Measurements from ENCODE around the gene KICS2. TPM values are rescaled to one million over a fixed set of nuclear protein-coding genes. Genes with fewer than 3 reads are reported as not detected.
A peak's percentile ranks its signal among the peaks of the same experiment; 100 is the strongest.

KICS2 gene
- total and polyA plus RNA-seq, 2 donors (not counting 3 experiments of a cell fraction or from before 2014, with no cell fraction given), result 1.6 to 3.2 TPM

- no peak for TF ChIP-seq POLR2A (IDR thresholded peaks at IDR 0.05; ENCODE audit: low read depth, low read length)
- no peak for TF ChIP-seq MAX (IDR thresholded peaks at IDR 0.05; ENCODE audit: insufficient read depth, insufficient read length)
- no peak for TF ChIP-seq POLR2AphosphoS5 (IDR thresholded peaks at IDR 0.05; ENCODE audit: insufficient read depth, low read depth, low read length)
- no peak for TF ChIP-seq MYC (IDR thresholded peaks at IDR 0.05; ENCODE audit: low read depth, low read length)
- peak; percentile 79 for TF ChIP-seq FOS (IDR thresholded peaks at IDR 0.05; ENCODE audit: borderline replicate concordance, insufficient read depth, low read length)
- no peak for TF ChIP-seq CTCF (IDR thresholded peaks at IDR 0.05; ENCODE audit: extremely low read depth in 1 of 2, insufficient read depth in 1 of 2, low read depth in 1 of 2, low read length in 2 of 2)
- TF ChIP-seq EZH2 (IDR thresholded peaks at IDR 0.05; ENCODE audit: borderline replicate concordance, low read depth, low read length, severe bottlenecking), result no peak
- peak; percentile 48 for TF ChIP-seq JUN (IDR thresholded peaks at IDR 0.05; ENCODE audit: borderline replicate concordance, insufficient read depth, insufficient read length, low read depth)
- no peak for TF ChIP-seq GATA2 (IDR thresholded peaks at IDR 0.05; ENCODE audit: insufficient read depth, insufficient read length, low read depth, low read length)
- no peaks in the 10 kb centered on the region for H3K36me3 ChIP-seq (ENCODE audit: control insufficient read depth in 2 of 2, extremely low read depth in 1 of 2, insufficient read depth in 2 of 2, low read length in 2 of 2)
- H4K20me1 ChIP-seq (replicated peaks; ENCODE audit: control insufficient read depth, extremely low read depth, insufficient read depth, low read length), result no peaks in the 10 kb centered on the region
- H3K27ac ChIP-seq (ENCODE audit: insufficient read depth, low read depth, low read length), result peak overlapping the region; percentile 42
- peak overlapping the region; percentile 9 for H2AFZ ChIP-seq (ENCODE audit: low read depth, low read length)
- H3K4me2 ChIP-seq (ENCODE audit: insufficient read depth, low read length), result peak overlapping the region; percentile 75
- H3K79me2 ChIP-seq (ENCODE audit: control insufficient read depth, insufficient read depth, low read length), result no peaks in the 10 kb centered on the region
- no peaks in the 10 kb centered on the region for H3K9me1 ChIP-seq (replicated peaks; ENCODE audit: control insufficient read depth, extremely low read depth, insufficient read depth, low read length)
- peak; percentile 87 for FAIRE-seq
- dilution Hi-C loops (cut with MboI; ENCODE audit: extremely low pct_ligation_motif_present, low sequenced_read_pairs), result no loop called here
- CTCF ChIA-PET, result interaction anchor here (0.7 to 1.0 kb wide), 4 partner anchors 14 to 348 kb away, joined by 3 to 6 read pairs (median 3); partner anchors contain the start of gene SRGAP1
- H3K9ac ChIP-seq (replicated peaks; ENCODE audit: extremely low read depth, insufficient read depth, low read length), result no peak overlapping the region
- no peak overlapping the region for H3K4me3 ChIP-seq (replicated peaks in 1 of 3; ENCODE audit: insufficient read depth in 1 of 3, low read depth in 1 of 3, low read length in 3 of 3)
- intact Hi-C loops (cut with micrococcal nuclease), result no loop called here
- POLR2A ChIA-PET, result no interaction called here
- DNase-seq (ENCODE audit: low read depth, low spot score), result peak; percentile 60
- no peaks in the 10 kb centered on the region for H3K9me3 ChIP-seq (replicated peaks; ENCODE audit: control insufficient read depth, insufficient read depth, low read length)
- H3K4me1 ChIP-seq (ENCODE audit: control insufficient read depth, extremely low read depth, insufficient read depth, low read length), result peaks cover 26% of the 10 kb centered on the region
- BruUV-seq (replicated peaks), result no TSS peak
- no peaks in the 10 kb centered on the region for H3K27me3 ChIP-seq (ENCODE audit: control insufficient read depth in 2 of 2, insufficient read depth in 2 of 2, low read length in 2 of 2)
These were observed 34.7 kb downstream of the KICS2 start for GRCh38 chr12:64187370-64187769.

All from endothelial cell of umbilical vein (primary cell).